Caki2 (cell line): ENCODE data around the gene MAML3. TPM values are rescaled to one million over a fixed set of nuclear protein-coding genes. Genes with fewer than 3 reads are reported as not detected.

Source experiments
- DNase-seq: peaks from one replicate; pipeline ENCODE4 v3.0.0-alpha.2; 2015; ENCODE audit warnings: low read depth
- in situ Hi-C: cut with HindIII; loops from 2 replicates; pipeline ENCODE4 v1.10.0; 2016; ENCODE audit warnings: low sequenced_read_pairs, low pct_unique_long_range_greater_than_20kb, mixed read lengths
- total RNA-seq: library from RNA; depleted of rRNA; stranded (reverse); fragments of >200 nt; shearing (Covaris generic); gene quantifications from 2 replicates; pipeline ENCODE4 v1.2.3, GENCODE V29; 2014; ENCODE audit warnings: low replicate concordance

Gene MAML3
- total RNA-seq, 1 experiment from 2014 or later: 0.61 TPM

DNA sequence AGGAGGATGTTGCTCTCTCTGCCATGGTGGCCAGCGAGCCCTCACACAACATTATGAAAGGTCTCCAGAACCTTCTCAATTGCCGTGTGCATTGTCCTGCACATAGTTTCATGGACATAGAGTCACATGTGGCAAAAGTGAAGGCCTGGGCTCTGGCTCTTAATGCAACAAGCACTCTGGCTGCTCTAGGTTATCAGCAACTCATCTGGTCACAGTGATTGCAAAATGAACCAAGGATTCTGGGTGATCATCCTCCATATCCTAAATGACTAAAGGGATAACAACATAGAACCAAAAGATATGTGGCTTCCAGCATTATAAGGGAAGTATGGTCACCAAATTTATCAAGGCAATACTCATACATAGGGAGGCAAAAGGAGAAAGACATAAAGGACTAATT, 313.2 kb downstream of the MAML3 start:
- no peak for DNase-seq
- in situ Hi-C loops: no loop called here

DNA sequence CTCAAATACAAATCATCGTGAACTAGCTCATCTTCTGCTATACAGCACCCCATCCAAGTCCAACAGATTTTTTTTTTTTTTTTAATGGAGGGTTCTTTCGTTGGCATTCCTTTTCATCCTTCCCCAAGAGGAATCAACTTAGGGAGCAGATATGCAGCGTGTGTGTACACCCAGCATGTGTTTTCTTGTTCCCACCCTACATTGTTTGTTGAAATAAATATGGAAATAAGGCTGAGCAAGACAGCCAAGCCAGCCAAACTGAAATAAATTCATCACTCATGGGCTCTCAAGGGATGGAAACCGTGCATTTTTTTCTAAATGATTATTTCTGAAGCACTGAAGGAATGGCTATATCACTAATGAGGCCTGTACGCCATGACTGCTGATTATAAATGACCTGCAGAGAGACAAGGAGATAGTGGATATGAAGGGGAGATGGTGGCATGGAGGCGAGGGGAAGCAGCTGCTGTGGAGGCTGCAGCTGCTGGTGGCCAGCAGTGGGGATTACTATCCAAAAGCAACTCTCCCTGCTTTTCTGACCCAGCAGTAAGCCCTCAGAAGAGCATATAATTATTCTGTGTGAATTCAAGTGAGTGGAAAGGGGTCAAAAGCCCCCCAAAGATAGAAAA, 314.5 kb downstream of the MAML3 start:
- in situ Hi-C loops: no loop called here
- DNase-seq: no peak

DNA sequence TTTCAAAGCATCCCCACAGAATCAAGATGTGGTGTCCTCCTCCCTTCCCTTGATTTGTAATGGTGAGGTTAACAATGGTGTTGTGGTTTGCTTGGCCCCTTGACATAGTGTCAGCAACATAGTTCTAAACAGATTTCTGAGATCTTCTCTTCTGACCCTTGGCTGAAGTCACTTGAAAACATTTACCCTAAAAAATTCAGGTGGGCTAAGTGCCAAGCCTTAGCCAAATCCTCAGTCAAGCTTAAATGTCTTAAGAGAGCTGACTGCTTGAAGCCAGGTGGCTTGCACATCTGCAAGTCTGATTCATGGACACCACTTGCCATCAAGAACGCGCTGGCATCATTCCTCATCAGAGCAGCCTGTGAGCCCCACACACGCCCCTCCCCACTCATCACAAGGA, 315.2 kb downstream of the MAML3 start:
- in situ Hi-C loops: no loop called here
- DNase-seq: no peak

DNA sequence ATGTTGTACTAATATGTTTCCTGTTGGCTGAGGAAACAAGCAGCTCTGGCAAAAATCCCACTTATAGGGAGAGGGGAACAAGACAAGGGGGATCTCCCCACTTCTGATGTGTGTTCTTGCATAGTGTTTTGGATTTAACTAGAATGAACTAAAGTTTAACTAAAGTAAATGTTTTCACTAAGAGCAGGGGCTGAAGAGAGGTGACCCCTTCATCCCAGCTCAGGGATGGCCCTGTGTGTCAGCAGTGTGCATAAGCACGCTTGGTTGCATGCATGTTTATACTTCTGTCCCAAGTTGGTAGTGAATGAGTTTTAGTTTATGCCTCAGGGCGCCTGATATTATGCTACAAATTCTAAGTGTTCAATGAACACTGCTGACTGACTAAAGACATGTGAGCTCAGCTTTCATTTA, 319.0 kb downstream of the MAML3 start:
- peak; percentile 87 for DNase-seq
- in situ Hi-C loops: no loop called here

DNA sequence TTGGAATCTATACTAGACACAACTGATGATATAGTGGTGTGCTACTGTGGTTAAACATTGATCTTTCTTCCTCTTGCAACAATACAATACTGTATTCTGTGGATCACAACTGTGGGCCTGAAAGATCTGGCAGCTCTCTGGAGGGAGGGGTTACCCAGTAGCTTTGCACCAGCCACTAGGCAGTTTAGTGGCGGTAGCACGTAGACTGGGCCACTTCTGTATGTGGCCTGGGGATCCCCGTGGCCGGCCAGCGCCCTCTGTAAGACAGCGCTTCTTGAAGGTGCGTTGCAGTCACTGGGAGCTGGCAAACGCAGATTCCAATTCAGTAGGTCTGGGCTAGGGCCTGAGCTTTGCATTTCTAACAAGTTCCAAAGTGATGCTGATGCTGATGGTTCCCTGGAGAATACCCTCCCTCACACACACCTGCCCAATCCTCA, 319.7 kb downstream of the MAML3 start:
- in situ Hi-C loops: no loop called here
- peak; percentile 7 for DNase-seq

DNA sequence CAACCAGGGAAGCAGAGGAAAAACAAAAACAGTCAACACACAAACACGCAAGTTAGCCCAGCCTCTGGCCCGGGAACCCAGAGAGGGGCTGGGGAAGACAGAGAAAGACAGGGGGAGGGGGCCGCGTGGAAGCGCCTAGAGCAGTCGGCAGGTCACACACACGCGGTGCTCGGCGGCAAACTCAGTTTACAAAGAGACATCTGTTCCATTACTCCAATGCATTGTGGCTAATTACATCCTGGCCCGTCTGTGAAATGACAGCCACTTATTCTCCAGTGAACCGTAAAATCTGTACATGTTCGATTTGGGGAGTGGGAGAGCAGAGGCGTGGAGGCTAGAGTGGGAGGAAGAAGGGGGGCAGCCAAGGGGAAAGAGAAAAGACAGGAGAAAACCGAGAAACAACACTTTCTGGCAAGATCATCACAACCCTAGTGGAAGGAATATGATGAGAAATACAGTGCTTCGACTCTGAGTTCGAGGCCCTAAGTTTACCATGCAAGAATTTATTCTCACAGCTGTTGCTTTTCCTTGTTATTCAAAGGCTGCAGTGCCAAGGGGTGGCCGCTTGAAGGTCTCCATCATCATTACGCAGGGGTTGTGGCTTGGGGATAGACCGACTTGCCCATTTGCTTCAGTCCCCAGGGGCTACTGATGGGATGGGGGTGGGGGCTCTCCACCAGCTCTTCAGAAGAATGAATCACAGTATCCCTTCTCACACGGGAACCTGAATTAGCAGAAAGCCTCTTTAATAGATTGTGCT, 320.7 kb downstream of the MAML3 start:
- in situ Hi-C loops: no loop called here
- DNase-seq: no peak

DNA sequence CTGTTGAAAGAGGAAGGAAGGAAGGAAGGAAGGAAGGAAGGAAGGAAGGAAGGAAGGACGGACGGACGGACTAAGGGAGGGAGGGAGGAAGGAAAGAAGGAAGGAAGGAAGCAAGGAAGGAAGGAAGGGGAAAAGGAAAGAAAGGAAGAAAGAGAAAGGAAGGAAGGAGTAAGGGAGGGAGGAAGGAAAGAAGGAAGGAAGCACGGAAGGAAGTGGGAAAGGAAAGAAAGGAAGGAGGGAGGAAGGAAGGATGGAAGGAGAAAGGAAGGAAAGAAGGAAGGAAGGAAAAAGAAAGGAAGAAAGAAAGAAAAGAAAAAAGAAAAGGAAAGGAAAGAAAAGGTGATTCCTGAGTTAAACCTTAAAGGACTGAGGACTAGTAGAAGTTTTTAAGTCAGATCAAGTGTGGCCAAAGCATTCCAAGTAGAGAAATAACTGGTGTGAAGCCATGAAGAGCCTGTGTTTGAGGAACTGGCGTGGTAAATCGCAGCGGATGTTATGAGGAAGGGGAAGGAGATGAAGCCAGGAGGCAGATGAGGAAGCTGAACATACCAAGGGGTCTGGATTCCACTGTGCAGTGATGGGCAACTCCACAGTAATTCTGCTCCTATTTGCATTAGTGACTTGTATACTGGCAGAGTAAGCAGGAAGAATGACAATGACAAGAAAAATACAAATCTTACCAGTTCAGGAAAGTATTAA, 324.9 kb downstream of the MAML3 start:
- no peak for DNase-seq
- in situ Hi-C loops: no loop called here

DNA sequence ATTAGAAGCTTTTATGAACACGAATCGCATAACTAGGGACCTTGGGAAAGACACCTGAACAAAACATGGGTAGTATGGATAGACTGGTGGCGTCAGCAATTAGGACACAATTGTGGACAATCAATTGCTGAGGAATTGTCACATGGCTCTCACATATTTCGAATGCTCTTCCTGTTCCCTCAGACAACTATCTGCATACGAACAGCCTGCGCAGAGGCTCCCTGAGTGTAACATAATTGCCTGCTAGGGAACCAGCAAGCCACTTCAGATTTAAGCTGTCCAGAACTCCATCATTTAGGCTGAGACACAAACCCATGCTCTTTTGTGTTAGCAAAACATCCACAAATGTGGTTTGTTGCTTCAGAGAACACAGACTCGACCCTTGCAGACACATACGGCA, 327.6 kb downstream of the MAML3 start:
- no peak for DNase-seq
- in situ Hi-C loops: no loop called here

DNA sequence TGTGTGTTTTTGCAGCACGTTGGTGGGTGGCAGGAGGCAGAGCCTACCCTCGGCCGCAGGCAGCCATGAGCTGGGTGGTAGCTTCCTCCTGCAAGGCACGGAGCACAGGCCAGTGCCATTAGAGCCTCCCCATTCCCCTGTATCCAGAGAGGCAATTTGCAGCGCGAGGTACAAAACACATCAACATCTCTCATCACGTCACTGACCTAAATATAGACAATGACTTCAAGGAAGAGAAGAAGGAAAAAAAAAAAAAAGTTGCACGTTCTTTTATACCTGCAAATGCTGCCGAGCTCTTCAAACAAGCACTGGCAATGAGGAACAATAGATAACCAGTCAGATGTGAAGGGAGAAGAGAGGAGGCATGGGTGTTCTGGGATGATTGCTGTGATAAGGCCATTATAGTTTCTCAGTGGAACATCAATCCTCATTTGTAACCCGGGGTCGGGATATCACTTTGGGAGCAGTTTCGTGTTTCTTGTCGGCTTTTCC, 328.4 kb downstream of the MAML3 start:
- no peak for DNase-seq
- in situ Hi-C loops: no loop called here

DNA sequence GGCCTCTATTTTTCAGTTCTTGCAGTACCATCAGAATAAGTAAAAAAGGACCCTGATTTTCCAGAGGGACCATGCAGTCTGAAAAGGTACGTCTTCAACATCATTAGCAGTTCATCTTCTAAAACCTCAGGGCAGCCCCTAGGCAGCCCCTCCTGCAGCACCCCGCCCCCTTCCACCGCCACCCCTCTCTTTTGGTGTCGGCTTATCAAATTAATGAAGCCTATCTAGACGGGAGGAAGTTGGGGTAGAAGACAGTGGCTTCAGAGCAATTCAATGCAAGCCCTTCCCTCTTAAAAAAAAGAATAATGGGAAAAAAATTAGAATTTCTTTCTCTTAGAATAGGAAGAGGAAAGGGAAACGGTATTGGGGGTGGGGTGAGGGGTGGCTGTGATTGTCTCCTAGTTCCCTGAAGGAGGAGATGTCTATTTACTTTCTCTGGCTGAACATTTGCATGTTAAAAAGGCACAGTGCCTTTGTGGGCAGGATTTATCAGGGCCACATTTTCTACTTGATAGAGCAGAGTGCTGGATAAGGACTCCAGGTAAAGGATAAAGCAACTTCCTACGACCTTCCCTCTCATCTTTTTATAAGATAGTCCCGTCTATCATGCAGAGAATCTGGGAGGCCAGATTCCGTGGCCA, 329.0 kb downstream of the MAML3 start:
- no peak for DNase-seq
- in situ Hi-C loops: no loop called here

DNA sequence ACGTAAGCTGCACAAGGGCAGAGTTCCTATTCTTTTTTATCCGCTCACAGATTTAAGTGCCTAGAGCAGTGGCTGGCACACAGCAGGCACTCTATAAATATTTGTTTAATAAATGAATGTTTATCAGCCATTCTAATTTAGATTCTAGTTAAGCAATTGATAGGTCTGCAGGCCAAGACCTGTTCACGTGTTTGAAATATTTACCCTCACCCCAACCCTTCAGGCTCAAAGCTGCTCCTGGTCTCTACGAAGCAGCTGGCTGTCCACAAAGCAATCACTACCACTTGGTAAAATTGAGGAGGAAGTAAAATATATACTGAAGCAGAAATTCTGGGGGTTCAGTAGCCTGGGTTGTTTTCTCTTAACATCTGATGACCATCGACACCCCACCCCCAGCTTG, 330.2 kb downstream of the MAML3 start:
- no peak for DNase-seq
- in situ Hi-C loops: no loop called here

DNA sequence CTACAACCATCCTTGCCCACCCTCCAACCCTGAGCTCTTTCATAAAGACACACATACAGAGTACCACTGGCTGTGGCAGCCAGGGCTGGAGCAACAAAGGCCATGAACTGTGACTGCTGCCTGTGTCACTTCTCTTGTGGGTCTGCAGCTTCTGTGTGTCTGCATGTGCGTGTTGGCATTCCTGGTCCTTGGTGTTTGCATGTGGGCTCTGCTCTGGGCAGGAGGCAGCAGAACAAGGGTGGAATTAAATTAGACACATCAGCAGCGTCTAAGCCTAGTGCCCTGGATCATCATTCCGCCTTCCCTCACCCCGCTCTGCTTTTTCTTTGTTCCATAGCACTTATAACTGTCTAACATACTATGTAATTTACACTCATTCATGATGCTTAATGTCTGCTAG, 330.6 kb downstream of the MAML3 start:
- in situ Hi-C loops: no loop called here
- DNase-seq: no peak

DNA sequence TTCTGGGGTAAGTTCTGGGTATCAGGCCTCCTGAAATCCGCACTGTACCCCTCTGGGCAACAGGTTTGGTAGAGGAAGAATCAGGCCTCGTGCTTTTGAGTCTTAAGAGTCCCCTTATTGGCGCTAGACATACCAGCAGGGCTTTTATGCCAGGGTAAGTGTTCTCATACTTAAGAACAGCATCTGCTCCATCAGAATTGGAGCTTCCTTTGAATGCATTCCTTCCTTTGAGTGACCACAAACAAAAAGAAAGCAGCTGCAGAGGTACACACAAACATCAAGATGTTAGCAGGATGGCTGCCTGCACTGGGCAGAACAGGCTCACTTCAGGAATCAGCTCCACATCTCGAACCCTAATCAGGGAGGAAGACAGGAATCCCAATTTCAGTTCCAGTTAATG, 331.6 kb downstream of the MAML3 start:
- in situ Hi-C loops: no loop called here
- DNase-seq: no peak

DNA sequence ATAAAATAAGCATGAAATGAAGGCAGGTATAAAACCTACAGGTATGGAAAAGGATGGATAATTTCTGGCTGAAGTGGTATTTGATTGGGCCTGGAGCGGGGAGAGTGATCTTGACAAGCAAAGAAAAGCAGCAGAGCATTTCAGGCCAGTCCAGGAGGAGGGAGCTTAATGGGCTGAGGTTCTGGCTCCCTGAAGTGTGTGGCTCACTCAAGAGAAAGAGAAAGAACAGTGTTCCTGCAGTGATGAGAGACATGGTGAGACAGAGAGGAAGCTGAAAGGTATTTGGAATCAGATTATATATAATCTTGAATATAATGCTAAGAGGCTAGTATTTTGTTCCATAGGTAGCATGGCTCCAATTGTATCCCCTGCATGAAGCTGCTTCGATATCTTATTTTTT, 334.9 kb downstream of the MAML3 start:
- no peak for DNase-seq
- in situ Hi-C loops: no loop called here

DNA sequence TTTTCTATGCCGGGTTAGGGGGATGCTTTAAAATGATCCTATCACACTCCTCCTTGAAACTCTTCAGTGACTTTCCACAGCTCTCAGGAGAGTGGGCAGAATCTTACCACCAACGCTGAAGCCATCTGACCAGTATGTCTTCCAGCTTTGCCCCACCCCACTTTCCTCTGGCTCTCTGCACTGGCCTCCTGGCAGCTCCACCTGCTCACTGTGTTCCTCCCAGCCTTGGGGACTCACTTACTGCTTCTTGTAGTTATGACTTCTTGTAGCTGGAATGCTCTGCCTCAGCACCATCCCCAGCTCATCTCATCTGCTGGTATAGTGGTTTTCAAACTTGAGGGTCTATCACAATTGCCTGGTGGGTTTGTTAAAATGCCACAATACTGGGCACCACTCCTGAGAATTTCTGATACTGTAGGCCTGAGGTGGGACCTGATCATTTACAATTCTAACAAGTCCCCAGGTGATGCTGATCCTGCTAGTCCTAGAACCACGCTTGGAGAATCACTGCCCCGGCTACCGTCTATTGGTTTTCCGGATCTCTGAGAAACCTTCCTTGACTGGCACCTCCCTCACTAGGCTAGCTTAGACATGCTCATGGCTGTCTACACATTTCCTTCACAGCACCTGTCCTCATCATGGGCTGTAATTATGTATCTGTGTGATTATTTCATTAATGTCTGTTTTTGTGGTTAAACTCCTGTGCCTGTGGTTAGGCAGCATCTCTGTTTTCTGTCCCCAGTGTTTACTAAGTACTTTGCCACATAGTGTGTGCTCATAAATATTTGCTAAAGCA, 336.1 kb downstream of the MAML3 start:
- in situ Hi-C loops: no loop called here
- DNase-seq: no peak

DNA sequence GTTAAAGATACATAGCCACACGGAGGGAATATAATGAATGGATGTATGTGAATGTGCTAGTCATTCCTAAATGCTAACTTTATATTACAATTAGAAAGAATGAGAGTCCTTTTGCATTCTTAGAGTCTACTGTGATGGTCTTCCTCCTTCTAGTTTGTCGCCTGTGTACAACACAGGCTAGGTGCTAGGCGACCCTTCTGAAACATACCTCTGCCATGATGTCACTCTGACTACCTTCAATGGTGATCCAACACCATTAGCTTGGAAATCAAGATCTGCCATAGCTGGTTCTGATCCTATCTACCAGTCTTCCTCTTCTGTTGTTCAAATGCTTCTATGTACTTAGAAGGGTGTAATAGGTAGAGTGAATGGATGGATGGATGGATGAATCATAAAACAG, 337.1 kb downstream of the MAML3 start:
- in situ Hi-C loops: no loop called here
- DNase-seq: no peak

DNA sequence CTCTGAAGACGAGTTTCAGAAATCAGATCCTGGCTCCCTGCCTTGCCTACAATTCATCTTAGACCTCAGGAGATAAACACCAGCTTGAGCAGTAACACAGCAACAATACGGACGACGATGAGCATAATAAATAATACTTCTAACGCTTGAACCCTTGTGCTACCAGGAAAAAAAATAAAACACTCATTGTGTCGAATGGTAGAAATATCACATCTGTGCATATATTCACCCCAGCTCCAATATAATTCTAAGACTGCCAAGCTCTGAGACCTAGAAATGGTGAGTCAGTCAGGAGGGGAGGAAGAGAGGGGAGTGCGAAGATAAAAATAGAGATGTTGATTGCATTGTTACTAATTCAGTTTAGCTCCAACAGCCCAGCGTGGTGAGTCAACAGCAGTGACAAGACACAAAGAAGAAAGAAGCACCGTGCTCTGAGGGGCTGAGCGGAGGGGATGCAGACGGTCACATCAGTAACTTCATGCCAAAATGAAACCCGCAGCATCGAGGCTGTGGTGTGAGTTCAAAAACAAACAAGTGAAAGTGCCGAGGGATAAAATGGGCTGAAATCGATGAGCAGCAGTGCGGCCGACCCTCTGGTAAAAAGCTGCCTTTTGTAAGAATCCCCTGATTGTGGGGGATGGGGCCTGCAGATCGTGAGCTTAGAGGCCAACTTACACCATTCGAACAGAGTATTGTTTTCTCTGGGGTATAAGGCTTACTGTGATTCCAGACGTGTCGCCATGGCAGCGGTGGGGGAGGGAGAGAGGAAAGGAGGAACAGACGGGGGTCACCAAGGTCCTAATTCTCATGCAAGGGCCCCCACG, 338.0 kb downstream of the MAML3 start:
- DNase-seq: no peak
- in situ Hi-C loops: no loop called here
